ENCODE results near the gene TNIP3. TPM values are rescaled to one million over a fixed set of nuclear protein-coding genes. Genes with fewer than 3 reads are reported as not detected.
"Not testable (repeated sequence)": the region's sequence is repeated elsewhere in the genome, so short reads cannot be mapped to it uniquely, and the experiment has no call there.

TNIP3 gene
- total RNA-seq, 2 donors from 2014 or later, result 0.67 to 3.8 TPM

DNA sequence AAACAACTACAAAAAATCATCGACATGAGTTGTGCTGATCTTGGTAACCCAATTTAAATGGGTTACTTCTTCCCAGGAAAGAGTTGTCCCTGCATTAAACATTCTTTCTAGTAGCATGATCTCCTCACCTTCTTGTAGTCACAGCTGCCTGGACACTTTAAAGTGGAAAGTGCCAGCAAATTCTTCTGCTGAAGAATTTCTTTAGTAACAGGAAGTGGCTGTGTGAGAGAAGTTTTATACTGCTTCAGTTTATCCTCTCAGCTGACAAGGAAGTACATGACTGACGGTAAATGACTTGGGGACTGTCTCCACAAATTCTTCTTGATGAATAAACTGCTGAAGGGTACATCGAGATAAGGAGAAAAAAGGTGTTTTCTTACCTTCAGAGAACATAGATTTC, 18.2 kb upstream of the TNIP3 start:
- intact Hi-C loops (cut with DNase I, micrococcal nuclease), result no loop called here
- DNase-seq (no peak), ATAC-seq (peak; percentile 85)

DNA sequence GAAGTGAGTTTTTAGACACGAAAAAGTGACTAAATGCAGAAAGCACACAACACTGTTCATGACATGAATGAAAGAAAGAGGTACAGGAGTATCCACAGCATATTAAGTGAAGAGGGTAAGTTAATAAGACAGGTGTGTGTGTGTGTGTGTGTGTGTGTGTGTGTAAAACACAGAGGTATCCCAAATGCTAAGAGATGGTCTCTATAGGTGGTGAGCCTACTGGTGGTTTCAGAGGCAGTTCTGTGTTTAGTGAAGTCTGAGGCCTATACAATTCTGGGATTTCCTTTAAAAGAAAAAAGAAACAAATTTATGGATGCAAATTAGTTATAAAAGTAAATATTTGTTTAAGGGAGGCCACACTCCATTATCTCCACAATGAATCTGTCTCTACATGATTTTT, 17.4 kb upstream of the TNIP3 start:
- DNase-seq, result no peak
- intact Hi-C loops (cut with DNase I, micrococcal nuclease), result no loop called here
- ATAC-seq, result no peak

GRCh38 chr4:121180558-121180957, 16.4 kb upstream of the TNIP3 start:
- intact Hi-C loops (cut with DNase I, micrococcal nuclease), result no loop called here
- no peak for DNase-seq

GRCh38 chr4:121177246-121178137, 13.4 kb upstream of the TNIP3 start:
- ATAC-seq (peak; percentile 83), DNase-seq (no peak)
- intact Hi-C loops (cut with DNase I, micrococcal nuclease), result no loop called here

More at GRCh38 chr4:121180558-121180957, 16.4 kb upstream of the TNIP3 start:
- no peak for ATAC-seq

DNA sequence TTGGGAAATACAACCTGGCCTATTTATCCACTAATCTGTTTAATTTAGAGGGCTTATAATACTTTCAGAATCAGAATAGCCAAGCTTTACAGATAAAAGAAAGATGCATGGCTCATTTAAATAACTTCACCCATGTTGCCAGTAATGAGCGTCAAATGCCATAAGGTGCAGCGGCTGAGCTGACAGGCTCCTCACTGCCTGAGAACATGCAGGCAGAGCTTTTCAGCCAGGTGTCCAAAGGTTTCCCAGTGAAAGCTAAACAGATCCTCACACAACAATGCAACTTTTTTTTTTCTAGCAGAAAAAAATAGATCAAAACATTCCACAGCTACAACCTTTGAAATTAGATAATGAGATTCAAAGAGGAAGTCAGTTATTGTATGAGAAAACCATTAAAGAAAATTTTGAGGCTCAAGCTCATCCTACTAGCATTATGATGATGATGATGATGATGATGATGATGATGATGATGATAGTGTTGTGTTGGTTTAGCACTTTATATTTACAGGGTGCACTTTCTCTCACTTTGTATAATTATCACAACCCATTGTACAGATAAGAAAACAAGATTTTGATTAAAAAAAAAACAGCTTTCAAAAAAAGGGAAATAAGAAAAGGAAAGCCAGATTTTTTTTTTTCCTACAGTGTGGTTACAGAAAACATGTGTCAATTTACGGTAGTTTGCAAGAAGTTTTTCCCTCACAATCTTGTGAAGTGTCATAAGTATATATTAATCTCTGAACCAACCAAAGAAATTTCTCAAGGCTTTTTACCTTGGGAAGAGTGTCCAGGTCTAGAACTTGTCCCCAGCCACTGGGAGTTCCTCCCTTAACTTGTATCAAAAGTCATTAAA, 12.2 kb upstream of the TNIP3 start:
- DNase-seq (no peak), ATAC-seq (peak; percentile 60)
- intact Hi-C loops (cut with DNase I, micrococcal nuclease), result no loop called here

DNA sequence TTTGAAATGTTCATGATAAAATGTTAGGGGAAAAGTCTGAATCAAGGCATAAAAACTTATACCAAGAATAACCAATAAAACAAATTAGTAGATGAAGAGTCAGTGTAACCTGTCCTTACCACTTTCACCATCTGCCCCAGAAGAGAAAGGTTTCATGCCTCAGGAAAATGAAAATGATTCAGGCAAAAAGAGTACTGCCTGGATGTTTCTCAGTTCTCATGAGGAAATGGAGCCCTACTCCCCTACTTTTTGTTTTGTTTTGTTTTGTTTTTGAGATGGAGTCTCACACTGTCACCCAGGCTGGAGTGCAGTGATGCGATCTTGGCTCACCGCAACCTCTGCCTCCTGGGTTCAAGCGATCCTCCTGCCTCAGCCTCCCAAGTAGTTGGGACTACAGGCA, 7.4 kb upstream of the TNIP3 start:
- ATAC-seq; DNase-seq; intact Hi-C loops (cut with DNase I, micrococcal nuclease): not testable (repeated sequence)

- intact Hi-C loops (cut with DNase I, micrococcal nuclease), result no loop called here
- no peak for DNase-seq
- no peak for ATAC-seq
These were observed 4.5 kb upstream of the TNIP3 start for GRCh38 chr4:121168446-121169281.

DNA sequence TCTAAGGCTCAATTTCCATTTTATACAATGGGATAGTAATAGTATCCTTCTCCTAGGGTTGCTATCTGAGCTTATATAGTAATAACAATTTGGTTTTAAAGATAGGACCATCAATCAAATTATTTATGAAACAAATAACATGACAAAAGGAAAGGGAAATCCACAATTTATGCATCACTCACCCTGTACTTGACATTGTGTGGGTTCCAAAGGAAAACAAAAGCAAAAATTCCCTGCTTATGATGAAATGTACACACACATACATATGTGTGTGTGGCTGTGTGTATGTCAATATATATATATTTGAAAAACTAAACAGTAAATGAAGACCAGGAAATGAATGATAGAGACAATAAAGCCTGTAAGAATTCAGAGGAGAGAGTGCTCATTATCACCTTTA, 2.9 kb upstream of the TNIP3 start:
- intact Hi-C loops (cut with DNase I, micrococcal nuclease), result no loop called here
- DNase-seq (no peak), ATAC-seq (no peak)

DNA sequence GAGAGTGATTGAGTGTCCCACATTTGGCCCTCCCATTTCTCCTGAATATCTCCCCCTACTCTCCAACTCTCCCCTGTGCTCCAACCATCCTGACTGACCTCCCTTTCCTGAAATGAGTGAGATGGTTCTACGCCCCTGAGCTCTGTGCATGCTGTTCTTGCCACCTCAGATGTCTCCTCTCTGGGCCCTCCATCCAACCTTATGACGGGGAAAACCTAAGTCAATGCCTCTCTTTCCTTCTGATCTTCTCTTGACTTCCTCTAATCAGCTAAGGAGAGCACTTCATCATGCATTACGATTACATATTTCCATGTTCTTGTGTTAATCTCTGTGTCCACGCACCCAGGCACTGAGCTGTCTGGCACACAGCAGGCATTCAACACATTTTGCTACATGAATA, 1.1 kb upstream of the TNIP3 start:
- intact Hi-C loops (cut with DNase I, micrococcal nuclease), result no loop called here
- ATAC-seq (no peak), DNase-seq (no peak)

DNA sequence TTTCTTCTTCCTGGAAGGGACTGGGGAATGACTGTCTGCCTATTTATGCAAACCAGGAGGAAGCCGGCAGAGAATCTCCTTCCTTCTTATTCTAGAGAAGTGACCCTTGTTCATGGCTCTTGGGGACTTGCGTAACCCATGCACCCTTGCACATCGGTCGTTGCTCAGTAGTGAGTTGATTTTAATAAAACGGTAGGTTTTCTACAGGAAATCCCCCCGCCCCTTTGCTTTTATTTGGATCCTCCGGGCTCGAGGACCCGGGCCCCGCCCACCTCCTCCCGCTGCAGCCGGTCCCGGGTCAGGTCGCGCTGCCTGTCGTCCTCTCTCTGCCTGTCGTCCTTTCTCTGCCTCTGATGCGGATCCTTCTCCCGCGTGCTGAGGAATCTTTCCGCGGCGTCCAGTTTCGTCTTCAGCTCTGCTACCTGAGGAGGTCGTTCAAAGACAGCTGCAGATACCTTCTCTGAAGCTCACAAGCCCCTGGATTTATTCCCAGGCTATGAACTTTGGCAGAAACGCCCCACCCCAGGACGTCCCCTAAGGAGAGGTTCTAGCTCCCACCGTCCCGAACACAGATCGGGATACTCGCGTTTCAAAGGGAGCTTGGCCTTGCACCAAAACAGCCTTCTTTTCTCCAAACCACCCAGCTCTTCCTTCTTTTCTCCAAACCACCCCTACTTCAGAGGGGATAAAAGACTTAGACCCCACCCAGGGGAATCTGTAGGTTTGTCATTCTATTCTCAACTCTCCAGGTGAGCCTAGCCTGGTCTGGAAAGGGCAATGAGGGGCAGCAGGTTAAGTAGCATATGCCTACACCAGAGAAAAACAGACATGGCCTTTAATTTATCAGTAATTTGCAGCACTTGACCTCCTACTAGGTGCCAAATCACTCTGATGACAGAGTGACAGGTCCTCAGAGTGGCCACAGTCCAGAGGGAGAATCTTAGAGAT, 7.0 kb downstream of the TNIP3 start:
- intact Hi-C loops (cut with DNase I, micrococcal nuclease), result no loop called here
- ATAC-seq, result peak; percentile 92
- peak; percentile 61 to 65 for DNase-seq

GRCh38 chr4:121155893-121156292, 8.2 kb downstream of the TNIP3 start:
- intact Hi-C loops (cut with DNase I, micrococcal nuclease), result no loop called here
- DNase-seq (no peak), ATAC-seq (peak; percentile 33)

DNA sequence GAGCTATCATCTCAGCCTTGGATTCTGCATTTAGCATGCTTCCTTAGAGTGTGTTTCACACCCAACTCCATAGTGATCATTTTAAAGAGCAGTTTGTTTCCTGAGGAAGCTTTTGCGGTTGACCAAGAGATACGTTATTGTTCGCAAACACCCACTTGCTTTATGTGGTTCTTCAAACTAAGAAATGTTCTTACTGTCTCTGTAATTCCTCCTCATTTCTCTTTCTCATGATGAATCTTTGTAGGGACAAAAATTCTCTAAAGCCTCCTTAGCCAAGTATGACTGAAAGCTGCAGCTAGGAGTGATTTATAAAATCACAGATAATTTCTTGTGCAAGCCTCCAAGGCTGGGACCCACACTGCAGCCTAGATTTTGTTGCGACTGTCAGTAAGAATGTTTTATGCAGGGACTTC, 10.0 kb downstream of the TNIP3 start:
- ATAC-seq, result no peak
- no peak for DNase-seq
- intact Hi-C loops (cut with DNase I, micrococcal nuclease), result no loop called here

GRCh38 chr4:121151942-121152341, 12.2 kb downstream of the TNIP3 start:
- intact Hi-C loops (cut with DNase I, micrococcal nuclease), result no loop called here
- ATAC-seq, result no peak

DNA sequence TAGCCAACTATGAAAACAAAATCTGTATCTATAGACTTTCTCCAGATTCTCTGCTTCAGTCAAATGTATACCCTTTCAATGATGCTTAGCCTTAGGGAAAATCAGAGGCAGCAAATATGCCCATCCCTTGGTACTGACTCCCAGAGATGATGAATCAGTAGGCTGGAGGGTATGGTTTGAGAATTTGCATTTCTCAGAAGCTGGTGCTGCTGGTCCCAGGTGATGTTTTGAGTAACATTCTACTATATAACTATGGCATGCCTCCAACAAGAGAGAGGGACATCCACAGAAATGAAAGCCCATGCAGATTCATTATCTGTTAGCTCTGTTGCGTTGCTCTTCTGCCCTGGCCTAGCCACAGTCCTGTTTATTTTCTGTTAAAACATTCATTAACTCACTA, 13.6 kb downstream of the TNIP3 start:
- ATAC-seq, result no peak
- intact Hi-C loops (cut with DNase I, micrococcal nuclease), result no loop called here
- no peak for DNase-seq

More at GRCh38 chr4:121151942-121152341, 12.2 kb downstream of the TNIP3 start:
- no peak for DNase-seq

DNA sequence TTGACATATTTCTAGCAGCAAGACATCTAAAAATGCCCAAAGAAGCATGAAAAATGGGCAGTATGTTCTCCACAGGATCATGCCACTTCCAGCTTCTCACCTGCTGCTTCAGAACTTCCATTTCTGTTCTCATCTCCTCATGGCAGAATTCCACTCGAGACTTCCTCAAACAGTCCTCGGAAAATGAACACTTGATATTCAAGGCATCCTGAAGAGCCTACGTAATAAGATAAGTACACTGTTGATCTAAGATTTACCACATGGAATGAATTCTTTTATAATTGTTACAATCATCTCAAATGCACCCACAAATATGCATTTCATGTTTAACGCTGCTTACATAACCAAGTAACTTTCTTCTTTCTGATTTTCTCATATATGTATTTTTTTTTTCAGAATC, 14.1 kb downstream of the TNIP3 start:
- DNase-seq, result no peak
- intact Hi-C loops (cut with DNase I, micrococcal nuclease), result no loop called here
- ATAC-seq, result no peak

- DNase-seq (no peak), ATAC-seq (no peak)
- intact Hi-C loops (cut with DNase I, micrococcal nuclease), result no loop called here
These were observed 15.5 kb downstream of the TNIP3 start for GRCh38 chr4:121148621-121149020.

GRCh38 chr4:121148000-121148399, 16.1 kb downstream of the TNIP3 start:
- DNase-seq, result no peak
- intact Hi-C loops (cut with DNase I, micrococcal nuclease), result no loop called here
- ATAC-seq, result no peak

GRCh38 chr4:121146530-121146929, 17.6 kb downstream of the TNIP3 start:
- DNase-seq (no peak), ATAC-seq (no peak)
- intact Hi-C loops (cut with DNase I, micrococcal nuclease), result no loop called here

All from left colon (tissue), 2 donors.